Left lung (tissue), 10 donors: ENCODE measurements around the gene ATXN1. TPM values are rescaled to one million over a fixed set of nuclear protein-coding genes. Genes with fewer than 3 reads are reported as not detected.
A peak's percentile ranks its signal among the peaks of the same experiment; 100 is the strongest.

Source experiments
- ATAC-seq: fragments of 200-7000 bp; cut with Tn5 transposase; one replicate; pipeline ENCODE4 v1.9.1; 2020; ENCODE audit warnings: moderate library complexity
- DNase-seq, 4 donors: peaks; one replicate each; pipeline ENCODE4 v3.0.0-alpha.2; 2013 to 2020
- H3K27ac ChIP-seq, 2 donors: fragments of 200-600 bp; sonication (generic) in 1 of 2; one replicate each; pipeline versions ENCODE4 v1.5.0 to v1.8.0; 2020 to 2021
- H3K27me3 ChIP-seq, 2 donors: fragments of 200-600 bp; sonication (generic) in 1 of 2; one replicate each; pipeline versions ENCODE4 v1.5.0 to v1.8.0; 2020 to 2021
- H3K36me3 ChIP-seq, 2 donors: fragments of 200-600 bp; sonication (generic) in 1 of 2; one replicate each; pipeline versions ENCODE4 v1.5.0 to v1.8.0; 2020 to 2021
- H3K4me1 ChIP-seq, 2 donors: fragments of 200-600 bp; one replicate each; pipeline ENCODE4 v1.8.0; 2021
- H3K4me3 ChIP-seq, 2 donors: fragments of 200-600 bp; sonication (generic) in 1 of 2; one replicate each; pipeline versions ENCODE4 v1.5.0 to v1.8.0; 2020 to 2021; ENCODE audit warnings: mild to moderate bottlenecking in 1 of 2
- H3K9me3 ChIP-seq, 2 donors: fragments of 200-600 bp; sonication (generic) in 1 of 2; one replicate each; pipeline versions ENCODE4 v1.5.0 to v1.8.0; 2020 to 2021
- CTCF ChIP-seq, 2 donors: fragments of 200-600 bp; sonication (generic) in 1 of 2; IDR thresholded peaks; one replicate each; pipeline versions ENCODE4 v1.5.0 to v1.8.0; 2021; ENCODE audit warnings: antibody characterized with exemption in 2 of 2
- intact Hi-C, 2 donors: fragments of 100-400 bp; cut with DNase I; formaldehyde crosslinking; loops; one replicate each; pipeline versions ENCODE4 v1.11.2 to v1.14.2; 2022
- polyA plus RNA-seq, 6 donors: library from polyadenylated mRNA; unstranded; fragments of 120-200 nt; gene quantifications; one replicate each; pipeline ENCODE4 v1.2.1, GENCODE V29; 2013; ENCODE audit not compliant: insufficient read length in 6 of 6
- total RNA-seq, 2 donors: library from RNA; stranded (reverse); fragmentation: NEBNext Ultra II Directional; extraction: Animal tissue kit (Norgen Biotek cat#: 25700); gene quantifications; one replicate each; pipeline ENCODE4 v1.2.1, GENCODE V29; 2021
- donor health status: DM: no; HTN: yes; CAD: no.
- donor health status: DM: no; HTN: no; CAD: no.

ATXN1 gene
- total and polyA plus RNA-seq, 8 donors = 23.3 to 67.4 (median 27.3) TPM

GRCh38 chr6:16730738-16731477 is 30.4 kb downstream of the ATXN1 start:
- Histone ChIP-seq H3K27ac (peak overlapping the region in 1 of 2 donors; percentile 38), H3K36me3 (peaks cover 0 to 6% of the 10 kb centered on the region in 2 donors), H3K27me3 (no peaks in the 10 kb centered on the region), H3K4me1 (peaks cover 27 to 68% of the 10 kb centered on the region in 2 donors), H3K4me3 (no peak overlapping the region), H3K9me3 (no peaks in the 10 kb centered on the region)
- DNase-seq = no peak
- intact Hi-C loops = no loop called here
- TF ChIP-seq CTCF (IDR thresholded peaks at IDR 0.05) = no peak
- ATAC-seq = no peak

GRCh38 chr6:16729744-16730143 is 31.5 kb downstream of the ATXN1 start:
- peaks cover 34 to 80% of the 10 kb centered on the region in 2 donors for H3K4me1 ChIP-seq

GRCh38 chr6:16729183-16729691 is 32.0 kb downstream of the ATXN1 start:
- intact Hi-C loops = no loop called here
- no peaks in the 10 kb centered on the region for H3K27me3 ChIP-seq
- H3K27ac ChIP-seq = peak overlapping the region in 1 of 2 donors; percentile 75
- H3K36me3 ChIP-seq = peaks cover 0 to 5% of the 10 kb centered on the region in 2 donors
- ATAC-seq (no peak), DNase-seq (no peak)
- no peak overlapping the region for H3K4me3 ChIP-seq
- no peaks in the 10 kb centered on the region for H3K9me3 ChIP-seq
- TF ChIP-seq CTCF (IDR thresholded peaks at IDR 0.05) = no peak
- H3K4me1 ChIP-seq = peaks cover 38 to 85% of the 10 kb centered on the region in 2 donors

More at GRCh38 chr6:16729744-16730143, 31.5 kb downstream of the ATXN1 start:
- Histone ChIP-seq H3K27ac (peak overlapping the region in 1 of 2 donors; percentile 24), H3K36me3 (peaks cover 0 to 6% of the 10 kb centered on the region in 2 donors), H3K4me3 (no peak overlapping the region), H3K27me3 (no peaks in the 10 kb centered on the region), H3K9me3 (no peaks in the 10 kb centered on the region)
- ATAC-seq = no peak
- no peak for TF ChIP-seq CTCF (IDR thresholded peaks at IDR 0.05)
- intact Hi-C loops = no loop called here
- DNase-seq = no peak

- peak overlapping the region in 1 of 2 donors; percentile 75 for H3K27ac ChIP-seq
- H3K36me3 ChIP-seq = no peaks in the 10 kb centered on the region
- no peak overlapping the region for H3K4me3 ChIP-seq
- TF ChIP-seq CTCF (IDR thresholded peaks at IDR 0.05) = no peak
- intact Hi-C loops = no loop called here
- no peaks in the 10 kb centered on the region for H3K27me3 ChIP-seq
- H3K9me3 ChIP-seq = no peaks in the 10 kb centered on the region
- H3K4me1 ChIP-seq = peaks cover 44 to 91% of the 10 kb centered on the region in 2 donors
- ATAC-seq (no peak), DNase-seq (no peak)
Observed at GRCh38 chr6:16728513-16729182, 32.6 kb downstream of the ATXN1 start.

GRCh38 chr6:16727996-16728395 is 33.3 kb downstream of the ATXN1 start:
- Histone ChIP-seq H3K4me1 (peaks cover 47 to 92% of the 10 kb centered on the region in 2 donors), H3K36me3 (no peaks in the 10 kb centered on the region), H3K4me3 (no peak overlapping the region), H3K27me3 (no peaks in the 10 kb centered on the region), H3K9me3 (no peaks in the 10 kb centered on the region), H3K27ac (peak overlapping the region in 1 of 2 donors; percentile 75)
- ATAC-seq (peak; percentile 14), DNase-seq (peak in 1 of 4 donors; percentile 68)
- intact Hi-C loops = no loop called here
- no peak for TF ChIP-seq CTCF (IDR thresholded peaks at IDR 0.05)
